ENCODE data around the gene MLX. TPM values are rescaled to one million over a fixed set of nuclear protein-coding genes. Genes with fewer than 3 reads are reported as not detected.
"Not testable (repeated sequence)": the region's sequence is repeated elsewhere in the genome, so short reads cannot be mapped to it uniquely, and the experiment has no call there.

MLX gene
- total RNA-seq, 1 experiment from 2014 or later = 45.3 TPM

DNA sequence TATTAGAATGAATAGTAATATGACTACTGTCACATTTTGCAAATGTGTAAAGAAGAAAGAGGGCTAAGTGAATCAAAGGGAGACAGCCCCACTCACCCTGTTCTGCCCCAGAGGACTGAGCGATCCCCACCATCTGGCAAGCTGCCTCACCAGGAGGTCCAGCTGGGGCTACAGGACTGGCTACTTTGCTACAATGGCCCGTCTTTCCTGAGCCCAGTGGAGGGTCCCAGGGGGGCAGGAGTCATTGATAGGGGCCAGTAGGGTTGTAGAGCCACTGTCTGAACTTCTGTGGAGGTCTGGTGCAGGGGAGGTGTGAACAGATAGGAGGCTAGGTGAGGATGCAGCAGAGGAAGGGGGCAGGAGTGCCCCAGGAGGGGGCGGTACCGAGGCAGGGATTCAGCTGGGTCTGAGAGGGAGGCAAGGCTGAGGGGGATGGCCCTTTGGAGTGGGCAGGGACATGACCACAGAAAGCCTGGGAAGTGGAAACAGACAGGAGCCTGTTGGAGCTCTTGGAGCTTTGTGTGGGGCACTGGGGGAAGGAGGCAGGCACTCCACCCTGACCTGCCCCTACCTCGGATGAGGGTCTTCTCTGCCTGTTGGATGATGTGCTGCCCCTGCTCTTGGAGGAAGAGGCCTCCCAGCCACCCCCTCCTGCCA is 10.8 kb upstream of the MLX start:
- WGBS (ENCODE audit: extremely low coverage, insufficient read length, low lambda C conversion rate) = no CpG with 5 or more reads among the region's 5 CpGs
- not testable (repeated sequence) for H3K27me3 ChIP-seq (ENCODE audit: insufficient read depth, low read length); H3K14ac ChIP-seq (ENCODE audit: insufficient read depth, low read length)

More for the DNA sequence above, 10.8 kb upstream of the MLX start:
- not testable (repeated sequence) for H3K4ac ChIP-seq (ENCODE audit: low read depth, low read length); H3K27ac Mint-ChIP-seq; H3K79me2 ChIP-seq (ENCODE audit: insufficient read depth, low read length); H4K20me1 ChIP-seq (ENCODE audit: control insufficient read depth, insufficient read depth, insufficient read length); H2BK15ac ChIP-seq (ENCODE audit: low read depth, low read length); H2AFZ ChIP-seq (ENCODE audit: low read length); H3K56ac ChIP-seq (ENCODE audit: insufficient read length, low read depth, low read length); H3K9me3 Mint-ChIP-seq; H3K23me2 ChIP-seq (ENCODE audit: insufficient read length, low read depth, low read length, poor library complexity, severe bottlenecking); H2BK20ac ChIP-seq (ENCODE audit: low read depth, low read length, poor library complexity, severe bottlenecking); H3K27ac ChIP-seq (ENCODE audit: insufficient read length, low read depth, low read length); H2BK120ac ChIP-seq (ENCODE audit: low read depth, low read length, poor library complexity, severe bottlenecking); H3K79me1 ChIP-seq (ENCODE audit: insufficient read depth, low read depth, low read length, poor library complexity, severe bottlenecking); H3K9ac ChIP-seq (ENCODE audit: extremely low read depth, insufficient read length, low read length); H4K91ac ChIP-seq (ENCODE audit: insufficient read length, low read depth, low read length); H3K4me2 ChIP-seq (ENCODE audit: insufficient read depth, insufficient read length, low read length); H3K36me3 Mint-ChIP-seq (ENCODE audit: insufficient read depth in 1 of 3, low read depth in 3 of 3); H4K8ac ChIP-seq (replicated peaks; ENCODE audit: insufficient read length, low read depth, low read length); H3T11ph ChIP-seq (ENCODE audit: low read length); H2AK5ac ChIP-seq (ENCODE audit: insufficient read length, low read length); H2BK5ac ChIP-seq (ENCODE audit: insufficient read length, low read length); H3K18ac ChIP-seq (ENCODE audit: insufficient read length, low read depth, low read length); H4K5ac ChIP-seq (ENCODE audit: insufficient read length, low read depth, low read length); H3K9me3 ChIP-seq (ENCODE audit: control insufficient read depth, low read depth, low read length); H3K27me3 Mint-ChIP-seq (ENCODE audit: low read depth); H3K23ac ChIP-seq (ENCODE audit: insufficient read length, low read depth, low read length); H3K4me1 ChIP-seq (ENCODE audit: insufficient read depth, low read length); H2BK12ac ChIP-seq (ENCODE audit: insufficient read length, low read depth, low read length)
- Mint-ChIP-seq H3K4me1 (peaks cover 10 to 22% of the 10 kb centered on the region in 2 experiments), H3K4me3 (peak overlapping the region; percentile 34 to 92; a peak in 4 of 5 replicates)
- DNase-seq = peak; percentile 90
- TF ChIP-seq, protein P1, sequence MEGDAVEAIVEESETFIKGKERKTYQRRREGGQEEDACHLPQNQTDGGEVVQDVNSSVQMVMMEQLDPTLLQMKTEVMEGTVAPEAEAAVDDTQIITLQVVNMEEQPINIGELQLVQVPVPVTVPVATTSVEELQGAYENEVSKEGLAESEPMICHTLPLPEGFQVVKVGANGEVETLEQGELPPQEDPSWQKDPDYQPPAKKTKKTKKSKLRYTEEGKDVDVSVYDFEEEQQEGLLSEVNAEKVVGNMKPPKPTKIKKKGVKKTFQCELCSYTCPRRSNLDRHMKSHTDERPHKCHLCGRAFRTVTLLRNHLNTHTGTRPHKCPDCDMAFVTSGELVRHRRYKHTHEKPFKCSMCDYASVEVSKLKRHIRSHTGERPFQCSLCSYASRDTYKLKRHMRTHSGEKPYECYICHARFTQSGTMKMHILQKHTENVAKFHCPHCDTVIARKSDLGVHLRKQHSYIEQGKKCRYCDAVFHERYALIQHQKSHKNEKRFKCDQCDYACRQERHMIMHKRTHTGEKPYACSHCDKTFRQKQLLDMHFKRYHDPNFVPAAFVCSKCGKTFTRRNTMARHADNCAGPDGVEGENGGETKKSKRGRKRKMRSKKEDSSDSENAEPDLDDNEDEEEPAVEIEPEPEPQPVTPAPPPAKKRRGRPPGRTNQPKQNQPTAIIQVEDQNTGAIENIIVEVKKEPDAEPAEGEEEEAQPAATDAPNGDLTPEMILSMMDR (conservative IDR thresholded peaks at IDR 0.05) = peak; percentile 59
